Cardiac muscle cell (in vitro differentiated cells and primary cell): Measurements from ENCODE around the gene MAN2A2. TPM values are rescaled to one million over a fixed set of nuclear protein-coding genes. Genes with fewer than 3 reads are reported as not detected.

Experiments
- DNase-seq, 2 donors: peaks; one replicate each; pipeline versions ENCODE4 v3.0.0 to v3.0.0-alpha.2; 2010 to 2017; ENCODE audit warnings: low read depth in 1 of 2, low spot score in 1 of 2
- H3K27ac ChIP-seq: fragments of 200-600 bp; sonication (generic); 2 replicates; pipeline ENCODE4 v1.5.1; 2016
- H3K27me3 ChIP-seq: fragments of 200-600 bp; sonication (generic); 2 replicates; pipeline ENCODE4 v1.6.0; 2016; ENCODE audit warnings: control low read depth
- H3K36me3 ChIP-seq: fragments of 200-600 bp; sonication (generic); 2 replicates; pipeline ENCODE4 v1.5.1; 2016; ENCODE audit warnings: control low read depth
- H3K4me1 ChIP-seq: fragments of 200-600 bp; sonication (generic); 2 replicates; pipeline ENCODE4 v1.8.1; 2017; ENCODE audit warnings: low read depth, mild to moderate bottlenecking, mixed run types
- H3K4me3 ChIP-seq: fragments of 200-600 bp; sonication (generic); 2 replicates; pipeline ENCODE4 v1.5.1; 2016; ENCODE audit warnings: mild to moderate bottlenecking
- H3K9me3 ChIP-seq: fragments of 200-600 bp; sonication (generic); 2 replicates; pipeline ENCODE4 v1.5.1; 2017; ENCODE audit warnings: low read depth, mild to moderate bottlenecking, control low read depth
- CTCF ChIP-seq: IDR thresholded peaks from 2 replicates; pipeline ENCODE4 v1.5.1; 2012; ENCODE audit warnings: low read depth, mild to moderate bottlenecking, low read length
- polyA plus RNA-seq: library from polyadenylated mRNA; unstranded; fragments of >200 nt; fragmentation: Nextera tagmentation; extraction: Ambion mirVana; gene quantifications from 2 replicates; pipeline ENCODE4 v1.2.1, GENCODE V29; 2016
- total RNA-seq: library from RNA; depleted of rRNA; stranded (reverse); fragments of >200 nt; gene quantifications from 2 replicates; pipeline ENCODE4 v1.2.3, GENCODE V29; 2016

The MAN2A2 gene
- total and polyA plus RNA-seq, 2 experiments from 2014 or later, result 53.0 to 54.3 TPM

- Histone ChIP-seq H3K27me3 (no peaks in the 10 kb centered on the region), H3K36me3 (peaks cover 45% of the 10 kb centered on the region), H3K9me3 (no peaks in the 10 kb centered on the region), H3K4me1 (no peaks in the 10 kb centered on the region), H3K27ac (no peak overlapping the region), H3K4me3 (no peak overlapping the region)
- no peak for TF ChIP-seq CTCF
- no peak for DNase-seq
These were observed 45.4 kb downstream of the MAN2A2 start for GRCh38 chr15:90948506-90948905.

- TF ChIP-seq CTCF, result no peak
- no peak overlapping the region for H3K27ac ChIP-seq
These were observed 47.0 kb downstream of the MAN2A2 start for GRCh38 chr15:90949979-90950675.

GRCh38 chr15:90950676-90951075 is 47.6 kb downstream of the MAN2A2 start:
- H3K4me3 ChIP-seq, result no peak overlapping the region
- no peak for TF ChIP-seq CTCF
- H3K4me1 ChIP-seq, result peaks cover 2% of the 10 kb centered on the region
- H3K9me3 ChIP-seq, result no peaks in the 10 kb centered on the region
- no peak for DNase-seq
- no peak overlapping the region for H3K27ac ChIP-seq
- peaks cover 39% of the 10 kb centered on the region for H3K36me3 ChIP-seq
- H3K27me3 ChIP-seq, result no peaks in the 10 kb centered on the region

More at GRCh38 chr15:90949979-90950675, 47.0 kb downstream of the MAN2A2 start:
- Histone ChIP-seq H3K4me1 (no peaks in the 10 kb centered on the region), H3K27me3 (no peaks in the 10 kb centered on the region), H3K9me3 (no peaks in the 10 kb centered on the region), H3K4me3 (no peak overlapping the region), H3K36me3 (peaks cover 39% of the 10 kb centered on the region)
- no peak for DNase-seq

GRCh38 chr15:90952901-90953677 is 50.0 kb downstream of the MAN2A2 start:
- Histone ChIP-seq H3K27ac (no peak overlapping the region), H3K9me3 (no peaks in the 10 kb centered on the region), H3K27me3 (no peaks in the 10 kb centered on the region), H3K4me3 (no peak overlapping the region), H3K36me3 (peaks cover 29% of the 10 kb centered on the region), H3K4me1 (peaks cover 9% of the 10 kb centered on the region)
- no peak for DNase-seq
- TF ChIP-seq CTCF, result no peak

GRCh38 chr15:90953947-90954711 is 51.0 kb downstream of the MAN2A2 start:
- TF ChIP-seq CTCF, result no peak
- Histone ChIP-seq H3K9me3 (no peaks in the 10 kb centered on the region), H3K4me1 (peaks cover 9% of the 10 kb centered on the region), H3K36me3 (peaks cover 26% of the 10 kb centered on the region), H3K27me3 (no peaks in the 10 kb centered on the region), H3K27ac (no peak overlapping the region), H3K4me3 (peak overlapping the region; percentile 60)
- no peak for DNase-seq
